ENCODE measurements around the gene SHISAL2A. TPM values are rescaled to one million over a fixed set of nuclear protein-coding genes. Genes with fewer than 3 reads are reported as not detected.

SHISAL2A gene
- total and polyA plus RNA-seq, 7 donors, result 8.1 TPM; not detected in 6

GRCh38 chr1:52592637-52593323 lies 40.2 kb upstream of the SHISAL2A start:
- Histone ChIP-seq H3K4me3 (no peak overlapping the region), H3K36me3 (no peaks in the 10 kb centered on the region), H3K27me3 (peaks cover 0 to 4% (median 0%) of the 10 kb centered on the region in 3 donors), H3K9me3 (no peaks in the 10 kb centered on the region), H3K27ac (no peak overlapping the region), H3K4me1 (no peaks in the 10 kb centered on the region)
- intact Hi-C loops (cut with DNase I), result no loop called here
- no peak for DNase-seq
- 73 to 88% methylated on average over 5 of the region's 5 CpGs for WGBS, 2 donors
- TF ChIP-seq POLR2AphosphoS5 (IDR thresholded peaks at IDR 0.05) (no peak), POLR2A (IDR thresholded peaks at IDR 0.05) (no peak), CTCF (IDR thresholded peaks at IDR 0.05) (no peak), EP300 (IDR thresholded peaks at IDR 0.05) (no peak)

DNA sequence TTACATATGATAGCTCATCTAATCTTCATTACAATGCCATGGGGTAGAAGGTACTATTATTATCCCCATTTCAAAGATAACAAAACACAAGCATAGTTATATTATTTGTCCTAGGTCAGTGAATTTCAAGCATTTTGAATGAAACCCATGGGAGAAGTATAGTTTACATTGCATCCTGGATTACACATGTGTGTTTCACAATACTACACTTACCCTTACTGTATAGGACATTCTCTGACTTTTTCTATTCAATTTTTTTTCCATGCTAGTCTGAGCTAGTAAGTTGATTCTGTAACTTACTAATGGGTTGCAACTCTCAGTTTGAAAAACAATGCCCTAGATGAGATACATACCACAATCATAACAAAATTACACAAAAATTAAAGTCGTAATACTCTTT lies 39.5 kb upstream of the SHISAL2A start:
- DNase-seq, result no peak
- peaks cover 0 to 4% (median 0%) of the 10 kb centered on the region in 3 donors for H3K27me3 ChIP-seq
- WGBS, 2 donors, result 93 to 94% methylated on average over 1 of the region's 1 CpG
- no peaks in the 10 kb centered on the region for H3K9me3 ChIP-seq
- H3K27ac ChIP-seq, result no peak overlapping the region
- intact Hi-C loops (cut with DNase I), result no loop called here
- no peak overlapping the region for H3K4me3 ChIP-seq
- H3K36me3 ChIP-seq, result no peaks in the 10 kb centered on the region
- TF ChIP-seq POLR2AphosphoS5 (IDR thresholded peaks at IDR 0.05), result no peak
- TF ChIP-seq EP300 (IDR thresholded peaks at IDR 0.05), result no peak
- TF ChIP-seq CTCF (IDR thresholded peaks at IDR 0.05), result no peak
- no peak for TF ChIP-seq POLR2A (IDR thresholded peaks at IDR 0.05)
- no peaks in the 10 kb centered on the region for H3K4me1 ChIP-seq

DNA sequence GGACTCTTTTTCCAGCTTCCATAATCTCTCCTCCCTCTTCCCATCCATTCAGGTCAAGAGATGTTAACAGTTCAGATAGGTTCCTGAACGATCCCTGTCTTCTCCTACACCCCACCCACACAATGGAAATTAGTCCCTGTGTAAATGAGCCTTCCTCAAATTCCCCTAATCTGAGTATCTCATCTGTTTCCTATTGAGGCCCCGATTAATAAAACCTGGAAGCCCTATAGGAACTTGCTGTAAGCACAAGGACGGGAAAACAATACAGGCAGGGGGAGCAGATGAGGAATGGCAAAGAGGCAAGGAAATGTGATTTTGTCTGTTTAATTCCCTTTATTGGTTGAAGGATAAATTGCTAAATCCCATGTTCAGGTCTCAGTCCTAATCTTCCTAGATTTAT lies 37.9 kb upstream of the SHISAL2A start:
- TF ChIP-seq CTCF (IDR thresholded peaks at IDR 0.05) (no peak), POLR2AphosphoS5 (IDR thresholded peaks at IDR 0.05) (no peak), EP300 (IDR thresholded peaks at IDR 0.05) (no peak), POLR2A (IDR thresholded peaks at IDR 0.05) (no peak)
- H3K9me3 ChIP-seq, result no peaks in the 10 kb centered on the region
- H3K27me3 ChIP-seq, result peaks cover 0 to 4% (median 0%) of the 10 kb centered on the region in 3 donors
- WGBS, 2 donors, result 57 to 76% methylated on average over 3 of the region's 3 CpGs
- no peak overlapping the region for H3K27ac ChIP-seq
- no peaks in the 10 kb centered on the region for H3K4me1 ChIP-seq
- no peak for DNase-seq
- H3K36me3 ChIP-seq, result no peaks in the 10 kb centered on the region
- intact Hi-C loops (cut with DNase I), result no loop called here
- H3K4me3 ChIP-seq, result no peak overlapping the region

DNA sequence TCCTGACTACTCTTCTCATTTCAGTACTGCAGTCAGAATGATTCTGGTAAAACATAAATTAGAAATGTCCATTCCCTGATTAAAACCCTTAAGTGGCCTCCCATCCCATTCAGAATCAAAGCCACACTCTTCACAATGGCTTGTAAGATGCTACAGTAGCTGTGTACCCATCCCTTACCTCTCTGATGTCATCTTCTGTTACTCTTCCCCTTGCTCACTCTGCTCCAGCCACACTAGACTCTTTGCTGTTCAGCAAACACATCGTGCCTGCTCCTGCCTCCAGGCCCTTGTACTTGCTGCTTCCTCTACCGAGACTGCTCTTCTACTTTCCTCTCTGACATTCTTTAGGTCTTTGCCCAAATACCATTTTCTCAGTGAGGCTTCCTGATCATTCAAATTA lies 35.1 kb upstream of the SHISAL2A start:
- Histone ChIP-seq H3K4me1 (peaks cover 0 to 15% (median 11%) of the 10 kb centered on the region in 4 donors), H3K36me3 (no peaks in the 10 kb centered on the region), H3K27ac (no peak overlapping the region), H3K4me3 (no peak overlapping the region), H3K9me3 (no peaks in the 10 kb centered on the region), H3K27me3 (peaks cover 0 to 4% (median 0%) of the 10 kb centered on the region in 3 donors)
- DNase-seq, result no peak
- intact Hi-C loops (cut with DNase I), result no loop called here
- no peak for TF ChIP-seq POLR2A (IDR thresholded peaks at IDR 0.05)
- TF ChIP-seq EP300 (IDR thresholded peaks at IDR 0.05), result no peak
- no peak for TF ChIP-seq POLR2AphosphoS5 (IDR thresholded peaks at IDR 0.05)
- TF ChIP-seq CTCF (IDR thresholded peaks at IDR 0.05), result no peak
- 60 to 69% methylated on average over 2 of the region's 2 CpGs for WGBS, 2 donors

- no peak for DNase-seq
- TF ChIP-seq EP300 (IDR thresholded peaks at IDR 0.05) (no peak), POLR2A (IDR thresholded peaks at IDR 0.05) (no peak), CTCF (IDR thresholded peaks at IDR 0.05) (no peak)
- Histone ChIP-seq H3K4me3 (no peak overlapping the region), H3K9me3 (no peaks in the 10 kb centered on the region), H3K27ac (no peak overlapping the region), H3K36me3 (no peaks in the 10 kb centered on the region), H3K27me3 (peaks cover 0 to 4% (median 0%) of the 10 kb centered on the region in 3 donors), H3K4me1 (peaks cover 0 to 23% (median 19%) of the 10 kb centered on the region in 4 donors)
- 95 to 96% methylated on average over 7 of the region's 7 CpGs for WGBS, 2 donors
- intact Hi-C loops (cut with DNase I), result no loop called here
Observed at GRCh38 chr1:52598729-52599128, 34.2 kb upstream of the SHISAL2A start.
